ENCODE measurements around the gene WDR86. TPM values are rescaled to one million over a fixed set of nuclear protein-coding genes. Genes with fewer than 3 reads are reported as not detected.
A peak's percentile ranks its signal among the peaks of the same experiment; 100 is the strongest.

The WDR86 gene
- total RNA-seq, 4 donors from 2014 or later, result 82.9 to 142 (median 115) TPM

DNA sequence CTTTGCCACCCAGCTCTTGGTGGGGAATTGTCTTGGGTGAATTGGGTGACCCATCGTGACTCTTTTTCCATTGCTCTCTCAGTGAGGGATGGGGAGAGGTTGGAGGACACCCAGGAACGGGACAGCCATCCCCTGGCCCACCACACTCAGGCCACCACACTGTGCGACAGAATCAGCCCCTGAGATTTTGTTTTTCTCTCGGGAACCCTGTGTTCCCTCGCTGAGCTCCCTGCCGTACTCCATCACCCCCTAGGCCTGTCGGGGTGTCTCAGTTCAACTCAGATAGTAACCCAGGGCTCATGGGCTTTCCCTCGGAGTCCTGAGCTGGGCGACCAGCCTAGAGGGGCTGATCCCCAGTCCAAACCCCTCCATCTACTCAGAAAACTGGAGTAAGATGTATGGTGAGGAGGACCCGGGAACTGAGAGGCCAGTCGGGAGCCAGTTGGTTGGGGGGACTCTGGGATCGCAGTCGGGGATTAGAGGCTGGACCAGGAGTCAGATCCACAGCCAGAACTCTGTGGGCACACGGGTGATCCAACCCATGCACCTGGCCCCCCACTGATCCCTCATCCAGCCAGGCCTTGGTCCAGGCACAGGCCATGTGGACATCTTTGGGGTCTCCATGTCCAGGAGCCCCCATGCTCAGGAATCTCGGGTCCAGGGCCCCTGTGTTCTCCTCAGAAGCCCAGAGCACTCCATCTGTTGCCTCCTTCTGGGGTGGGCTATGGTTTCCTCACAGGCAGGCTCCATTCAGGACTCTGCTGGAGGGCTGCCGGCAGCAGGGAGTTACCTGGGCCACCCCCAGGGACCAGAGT lies 20.8 kb upstream of the WDR86 start:
- Histone ChIP-seq H3K27me3 (no peaks in the 10 kb centered on the region), H3K27ac (peak overlapping the region in 2 of 4 donors; percentile 41 to 89), H3K9me3 (no peaks in the 10 kb centered on the region), H3K4me3 (no peak overlapping the region), H3K4me1 (peaks cover 0 to 48% (median 41%) of the 10 kb centered on the region in 4 donors), H3K36me3 (no peaks in the 10 kb centered on the region)
- no peak for DNase-seq (ENCODE audit: low spot score in 2 of 2)
- WGBS, 2 donors, result 91 to 92% methylated on average over 16 of the region's 16 CpGs
- TF ChIP-seq, protein P1, sequence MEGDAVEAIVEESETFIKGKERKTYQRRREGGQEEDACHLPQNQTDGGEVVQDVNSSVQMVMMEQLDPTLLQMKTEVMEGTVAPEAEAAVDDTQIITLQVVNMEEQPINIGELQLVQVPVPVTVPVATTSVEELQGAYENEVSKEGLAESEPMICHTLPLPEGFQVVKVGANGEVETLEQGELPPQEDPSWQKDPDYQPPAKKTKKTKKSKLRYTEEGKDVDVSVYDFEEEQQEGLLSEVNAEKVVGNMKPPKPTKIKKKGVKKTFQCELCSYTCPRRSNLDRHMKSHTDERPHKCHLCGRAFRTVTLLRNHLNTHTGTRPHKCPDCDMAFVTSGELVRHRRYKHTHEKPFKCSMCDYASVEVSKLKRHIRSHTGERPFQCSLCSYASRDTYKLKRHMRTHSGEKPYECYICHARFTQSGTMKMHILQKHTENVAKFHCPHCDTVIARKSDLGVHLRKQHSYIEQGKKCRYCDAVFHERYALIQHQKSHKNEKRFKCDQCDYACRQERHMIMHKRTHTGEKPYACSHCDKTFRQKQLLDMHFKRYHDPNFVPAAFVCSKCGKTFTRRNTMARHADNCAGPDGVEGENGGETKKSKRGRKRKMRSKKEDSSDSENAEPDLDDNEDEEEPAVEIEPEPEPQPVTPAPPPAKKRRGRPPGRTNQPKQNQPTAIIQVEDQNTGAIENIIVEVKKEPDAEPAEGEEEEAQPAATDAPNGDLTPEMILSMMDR (IDR thresholded peaks at IDR 0.05), result no peak
- TF ChIP-seq EP300 (IDR thresholded peaks at IDR 0.05) (no peak), POLR2A (IDR thresholded peaks at IDR 0.05) (no peak)

DNA sequence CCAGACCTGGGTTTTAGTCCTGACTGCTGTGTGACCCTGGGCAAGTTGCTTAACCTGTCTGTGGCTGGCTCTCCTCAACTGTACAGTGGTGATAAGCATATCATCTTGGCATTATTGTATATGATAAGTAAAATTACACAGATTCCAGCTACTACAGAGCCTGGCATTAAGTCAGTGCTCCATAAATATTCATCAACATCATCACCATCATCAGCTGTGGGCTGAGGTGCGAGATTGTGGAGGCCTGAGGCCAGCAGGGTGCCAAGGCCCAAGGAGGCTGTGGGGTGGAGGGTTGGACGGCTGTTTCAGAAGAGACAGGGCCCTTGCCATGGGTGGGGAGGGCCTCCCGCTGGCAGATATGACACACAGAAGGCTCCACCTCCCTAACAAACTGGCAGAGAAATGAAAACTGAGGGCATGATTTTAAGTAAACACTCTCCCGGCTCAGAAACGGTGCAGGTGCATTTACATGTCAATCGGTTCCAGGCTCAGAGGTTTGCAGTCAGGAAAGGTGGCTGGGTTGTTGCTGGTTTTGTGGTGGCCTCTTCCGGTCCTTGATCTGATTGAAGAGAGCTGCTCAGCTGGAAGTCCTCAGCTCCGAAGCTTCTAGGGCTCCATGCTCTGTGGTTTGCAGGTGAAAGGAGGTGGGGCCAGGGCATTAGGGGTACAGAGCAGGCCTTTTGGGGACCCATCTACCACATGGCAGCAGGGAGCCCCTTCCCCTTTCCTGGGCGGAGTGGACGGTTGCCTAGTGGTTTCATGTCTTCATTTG lies 19.9 kb upstream of the WDR86 start:
- WGBS, 2 donors, result 48 to 55% methylated on average over 8 to 10 of the region's 10 CpGs
- TF ChIP-seq POLR2A (IDR thresholded peaks at IDR 0.05) (no peak), EP300 (IDR thresholded peaks at IDR 0.05) (no peak)
- TF ChIP-seq, protein P1 (IDR thresholded peaks at IDR 0.05), result no peak
- Histone ChIP-seq H3K27ac (peak overlapping the region in 3 of 4 donors; percentile 59 to 89 (median 82)), H3K36me3 (no peaks in the 10 kb centered on the region), H3K9me3 (no peaks in the 10 kb centered on the region), H3K4me1 (peaks cover 0 to 53% (median 41%) of the 10 kb centered on the region in 4 donors), H3K27me3 (no peaks in the 10 kb centered on the region), H3K4me3 (no peak overlapping the region)
- no peak for DNase-seq (ENCODE audit: low spot score in 2 of 2)

DNA sequence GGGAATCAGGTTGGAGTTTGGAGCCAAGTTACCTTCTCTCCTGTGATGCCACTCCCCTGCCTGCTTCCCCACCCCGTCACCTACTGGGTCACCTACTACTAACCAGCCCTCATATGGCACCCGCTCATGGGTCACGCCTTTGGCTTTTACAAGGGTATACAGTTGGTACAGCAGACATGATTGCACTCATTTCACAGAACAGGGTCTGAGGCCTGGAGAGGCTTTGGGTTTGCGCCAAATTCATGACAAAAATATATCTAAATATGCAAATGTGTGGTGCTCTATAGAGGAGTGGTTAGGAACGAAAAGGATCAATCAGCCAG lies 19.4 kb upstream of the WDR86 start:
- Histone ChIP-seq H3K4me3 (no peak overlapping the region), H3K27me3 (no peaks in the 10 kb centered on the region), H3K36me3 (no peaks in the 10 kb centered on the region), H3K4me1 (peaks cover 0 to 53% (median 41%) of the 10 kb centered on the region in 4 donors), H3K9me3 (no peaks in the 10 kb centered on the region), H3K27ac (peak overlapping the region; percentile 13 to 89 (median 70))
- WGBS, 2 donors, result 74 to 87% methylated on average over 5 of the region's 5 CpGs
- TF ChIP-seq EP300 (IDR thresholded peaks at IDR 0.05), result no peak
- TF ChIP-seq, protein P1 (IDR thresholded peaks at IDR 0.05), result no peak
- TF ChIP-seq POLR2A (IDR thresholded peaks at IDR 0.05), result no peak
- no peak for DNase-seq (ENCODE audit: low spot score in 2 of 2)

DNA sequence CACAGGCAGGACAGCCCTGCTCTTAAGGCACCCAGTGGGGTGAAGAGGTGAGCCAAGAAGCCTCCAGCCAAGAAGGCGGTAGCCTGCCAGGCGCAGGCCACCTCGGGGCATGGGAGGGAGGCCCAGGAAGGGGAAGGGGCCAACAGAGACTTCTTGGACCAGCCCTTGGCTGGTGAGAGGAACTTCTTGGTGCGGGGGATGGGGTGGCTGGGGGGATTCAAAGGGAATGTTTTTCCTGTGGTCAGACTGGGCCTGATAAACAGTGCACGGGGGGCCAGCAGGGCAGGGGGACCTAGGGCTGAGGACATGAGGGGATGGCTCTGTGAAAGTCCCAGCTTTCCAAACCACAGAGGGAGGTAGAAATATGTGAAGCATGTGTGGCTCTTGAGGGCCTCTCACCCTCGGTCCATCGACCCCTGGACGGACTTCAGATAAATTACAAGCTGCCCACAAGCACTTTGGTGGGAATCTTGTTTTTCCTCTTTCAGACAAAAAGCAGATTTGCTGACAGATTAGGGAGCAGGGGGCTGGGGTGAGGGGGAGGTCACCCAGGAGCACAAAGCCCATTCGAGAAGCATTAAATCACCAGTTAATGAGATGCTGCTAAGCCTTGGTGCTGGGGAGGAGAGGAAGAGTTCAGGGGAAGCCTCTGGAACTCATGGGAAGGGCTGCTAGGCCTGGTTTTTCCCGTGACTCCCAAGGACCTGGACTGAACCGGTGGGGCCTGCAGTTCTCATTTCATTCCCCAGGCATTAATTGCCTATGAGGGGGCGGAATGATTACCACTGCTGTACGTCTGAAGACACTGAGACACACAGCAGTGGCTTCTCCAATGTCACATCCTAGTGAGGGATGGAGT lies 18.8 kb upstream of the WDR86 start:
- TF ChIP-seq EP300 (IDR thresholded peaks at IDR 0.05) (peak in 1 of 2 donors; percentile 8), POLR2A (IDR thresholded peaks at IDR 0.05) (no peak)
- TF ChIP-seq, protein P1 (IDR thresholded peaks at IDR 0.05), result no peak
- Histone ChIP-seq H3K27me3 (no peaks in the 10 kb centered on the region), H3K36me3 (no peaks in the 10 kb centered on the region), H3K9me3 (no peaks in the 10 kb centered on the region), H3K27ac (peak overlapping the region; percentile 13 to 89 (median 70)), H3K4me1 (peaks cover 0 to 53% (median 41%) of the 10 kb centered on the region in 4 donors), H3K4me3 (no peak overlapping the region)
- DNase-seq (ENCODE audit: low spot score in 2 of 2), result no peak
- WGBS, 2 donors, result 29 to 30% methylated on average over 10 to 13 of the region's 13 CpGs
